ENCODE measurements around the gene RNF214. TPM values are rescaled to one million over a fixed set of nuclear protein-coding genes. Genes with fewer than 3 reads are reported as not detected.

RNF214 gene
- total RNA-seq, 2 donors from 2014 or later: 9.4 to 24.8 TPM

Small RNAs within 50 kb of the gene (small RNA-seq; reads per million reads assigned to genes)
- gene RF00564: 0 reads per million in 2 donors

Other genes starting within 250 kb of the RNF214 start
- gene SIK3, start 134.2 kb upstream of the RNF214 start, total RNA-seq: 10 to 100 TPM; 26.2 to 77.6 TPM
- 100 to 1,000 TPM in 1 of 2 donors, 10 to 100 TPM in 1; 72.5 to 126 TPM for gene PAFAH1B2, start 88.4 kb upstream of the RNF214 start, total RNA-seq
- 100 to 1,000 TPM in 1 of 2 donors, 10 to 100 TPM in 1; 69.5 to 144 TPM for gene SIDT2, start 53.9 kb upstream of the RNF214 start, total RNA-seq
- gene TAGLN, start 33.3 kb upstream of the RNF214 start, total RNA-seq: 1,000 to 10,000 TPM; 2,153 to 2,440 TPM
- 10 to 100 TPM; 38.5 to 45.7 TPM for gene PCSK7, start 598 bp upstream of the RNF214 start, total RNA-seq
- gene BACE1-AS, start 58.7 kb downstream of the RNF214 start, total RNA-seq: 10 to 100 TPM in 1 of 2 donors, 1 to 10 TPM in 1; 4.8 to 19.1 TPM
- gene BACE1, start 83.6 kb downstream of the RNF214 start, total RNA-seq: 10 to 100 TPM; 12.4 to 28.4 TPM
- gene CEP164, start 95.2 kb downstream of the RNF214 start, total RNA-seq: 10 to 100 TPM; 27.7 to 40.6 TPM

Data from prostate gland (tissue), 2 donors.